VCaP (cell line): ENCODE data around the gene BTBD1.

Experiments used
- H3K27ac ChIP-seq: fragments of 450-650 bp; 2 replicates; pipeline ENCODE4 v1.5.1; 2017
- TF ChIP-seq, protein P1 (sequence below): fragments of 450-650 bp; conservative IDR thresholded peaks from 2 replicates; pipeline ENCODE4 v1.5.1; 2017; ENCODE audit warnings: mild to moderate bottlenecking, moderate library complexity

Gene BTBD1

DNA sequence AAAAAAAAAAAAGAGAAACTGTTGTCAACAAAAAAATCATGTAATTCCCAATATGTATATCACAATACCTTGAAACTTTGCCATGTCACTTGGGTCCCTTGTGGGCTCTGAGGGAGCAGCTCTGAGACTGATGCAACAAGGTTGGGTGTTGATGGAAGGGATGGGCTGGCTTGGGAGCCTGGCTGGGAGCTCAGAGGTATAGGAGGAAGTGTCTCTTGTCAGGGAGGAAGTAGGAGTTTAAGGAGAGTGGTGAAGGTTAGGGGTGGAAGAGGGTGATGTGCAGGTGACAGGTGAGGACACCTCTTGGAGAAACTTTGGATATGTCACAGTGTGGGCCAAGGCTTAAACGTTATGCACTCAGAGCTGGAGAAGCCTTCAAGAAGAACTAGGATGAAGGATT is 38.4 kb upstream of the BTBD1 start:
- no peak overlapping the region for H3K27ac ChIP-seq
- TF ChIP-seq, protein P1, sequence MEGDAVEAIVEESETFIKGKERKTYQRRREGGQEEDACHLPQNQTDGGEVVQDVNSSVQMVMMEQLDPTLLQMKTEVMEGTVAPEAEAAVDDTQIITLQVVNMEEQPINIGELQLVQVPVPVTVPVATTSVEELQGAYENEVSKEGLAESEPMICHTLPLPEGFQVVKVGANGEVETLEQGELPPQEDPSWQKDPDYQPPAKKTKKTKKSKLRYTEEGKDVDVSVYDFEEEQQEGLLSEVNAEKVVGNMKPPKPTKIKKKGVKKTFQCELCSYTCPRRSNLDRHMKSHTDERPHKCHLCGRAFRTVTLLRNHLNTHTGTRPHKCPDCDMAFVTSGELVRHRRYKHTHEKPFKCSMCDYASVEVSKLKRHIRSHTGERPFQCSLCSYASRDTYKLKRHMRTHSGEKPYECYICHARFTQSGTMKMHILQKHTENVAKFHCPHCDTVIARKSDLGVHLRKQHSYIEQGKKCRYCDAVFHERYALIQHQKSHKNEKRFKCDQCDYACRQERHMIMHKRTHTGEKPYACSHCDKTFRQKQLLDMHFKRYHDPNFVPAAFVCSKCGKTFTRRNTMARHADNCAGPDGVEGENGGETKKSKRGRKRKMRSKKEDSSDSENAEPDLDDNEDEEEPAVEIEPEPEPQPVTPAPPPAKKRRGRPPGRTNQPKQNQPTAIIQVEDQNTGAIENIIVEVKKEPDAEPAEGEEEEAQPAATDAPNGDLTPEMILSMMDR = no peak

DNA sequence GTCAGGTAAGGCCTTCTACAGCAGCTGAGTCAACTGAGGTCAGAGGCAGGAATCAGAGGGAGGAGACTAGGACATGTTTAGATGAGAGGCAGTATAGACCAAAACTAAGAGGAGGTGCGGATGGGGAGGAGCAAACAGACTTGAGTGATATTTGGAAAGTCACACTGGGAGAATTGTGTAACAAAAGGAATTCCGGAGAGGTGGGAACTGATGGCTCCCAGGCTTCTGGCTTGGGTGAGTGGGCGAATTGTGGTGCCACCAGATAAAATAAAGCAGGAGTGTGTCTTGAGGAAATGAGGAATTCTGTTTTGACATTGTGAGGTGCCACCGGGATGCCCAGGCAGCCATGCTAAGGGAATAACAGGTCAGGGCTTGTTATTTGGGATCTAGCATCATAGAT is 37.1 kb upstream of the BTBD1 start:
- TF ChIP-seq, protein P1 = no peak
- no peak overlapping the region for H3K27ac ChIP-seq

DNA sequence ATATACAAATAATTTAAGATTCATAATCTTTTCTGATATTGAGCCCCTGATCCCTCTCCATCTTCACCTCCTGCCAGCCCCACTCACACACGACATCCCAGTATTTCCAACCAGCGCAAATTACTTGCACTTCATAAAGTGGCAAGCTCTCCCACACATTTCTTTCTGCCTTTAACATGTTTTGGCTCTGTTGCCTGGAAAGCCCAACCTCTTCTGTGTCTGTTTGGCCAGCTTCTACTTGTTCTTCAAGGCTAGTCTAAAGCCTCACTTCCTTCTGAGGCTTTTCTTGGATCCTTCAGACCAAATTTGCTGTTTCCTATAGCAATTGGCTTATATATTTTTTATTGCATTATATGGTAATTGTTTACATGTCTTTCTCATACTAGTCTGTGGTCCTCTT is 35.3 kb upstream of the BTBD1 start:
- TF ChIP-seq, protein P1 = no peak
- H3K27ac ChIP-seq = no peak overlapping the region

DNA sequence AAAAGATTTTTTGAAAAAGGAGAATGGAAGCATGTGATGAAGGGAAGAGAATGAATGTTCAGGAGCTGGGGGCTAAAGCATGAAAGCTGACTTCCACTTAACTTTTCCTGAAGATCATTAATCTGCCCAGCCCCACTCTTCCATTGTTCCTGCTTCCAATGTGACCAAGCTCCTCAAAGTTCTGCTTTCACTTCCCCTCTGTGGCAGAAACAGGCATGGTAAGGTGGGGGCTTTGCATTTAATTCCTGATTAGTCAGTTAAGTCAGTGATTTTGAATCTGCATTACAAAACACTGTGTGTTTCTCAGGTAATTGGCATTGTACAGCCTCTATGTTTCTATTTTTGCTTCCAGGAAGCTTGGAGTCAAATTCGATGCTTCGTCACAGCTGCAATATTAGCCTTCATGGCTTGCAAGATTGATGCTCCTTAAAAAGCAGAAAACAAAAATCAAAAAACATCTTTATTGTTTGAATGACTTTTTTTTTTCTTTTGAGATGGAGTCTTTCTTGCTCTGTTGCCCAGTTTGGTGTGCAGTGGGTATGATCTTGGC is 33.1 kb upstream of the BTBD1 start:
- TF ChIP-seq, protein P1 = no peak
- no peak overlapping the region for H3K27ac ChIP-seq

DNA sequence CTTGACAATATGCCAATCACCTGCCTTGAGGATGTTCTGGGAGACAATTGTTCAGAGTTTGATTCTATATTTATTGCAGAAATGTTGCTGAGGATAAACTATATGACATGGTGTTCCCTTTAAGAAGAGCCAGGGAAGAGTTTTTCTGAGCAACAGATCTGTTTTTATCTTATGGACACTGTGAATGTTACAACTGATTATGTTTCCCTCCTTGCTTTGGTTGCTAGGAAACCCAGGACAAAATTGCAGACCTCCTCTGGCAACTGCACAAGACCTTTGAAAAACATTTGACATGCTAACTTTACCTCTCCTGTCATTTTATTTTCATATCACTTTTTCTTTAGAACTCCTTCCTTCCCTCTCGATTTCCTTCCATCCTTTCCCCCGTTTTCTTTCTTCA is 32.2 kb upstream of the BTBD1 start:
- TF ChIP-seq, protein P1 = no peak
- H3K27ac ChIP-seq = no peak overlapping the region

DNA sequence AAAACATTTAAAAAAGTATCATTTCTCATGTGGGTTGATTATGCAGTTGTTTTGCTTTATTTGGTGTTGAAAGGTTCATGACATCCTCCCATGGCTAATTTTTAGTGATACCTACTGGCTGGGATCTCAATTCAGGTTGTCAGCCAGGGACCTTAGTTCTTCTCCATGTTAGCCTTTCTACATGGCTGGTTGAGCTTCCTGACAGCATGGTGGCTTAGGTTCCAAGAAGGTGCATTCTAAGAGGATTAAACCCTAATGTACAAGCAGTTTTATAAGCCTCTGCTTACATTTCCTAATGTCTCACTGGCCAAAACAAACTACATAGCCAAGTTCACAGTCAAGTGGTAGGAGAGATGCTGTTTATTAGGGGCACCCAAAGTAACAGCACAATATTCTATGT is 31.0 kb upstream of the BTBD1 start:
- no peak overlapping the region for H3K27ac ChIP-seq
- TF ChIP-seq, protein P1 = no peak

DNA sequence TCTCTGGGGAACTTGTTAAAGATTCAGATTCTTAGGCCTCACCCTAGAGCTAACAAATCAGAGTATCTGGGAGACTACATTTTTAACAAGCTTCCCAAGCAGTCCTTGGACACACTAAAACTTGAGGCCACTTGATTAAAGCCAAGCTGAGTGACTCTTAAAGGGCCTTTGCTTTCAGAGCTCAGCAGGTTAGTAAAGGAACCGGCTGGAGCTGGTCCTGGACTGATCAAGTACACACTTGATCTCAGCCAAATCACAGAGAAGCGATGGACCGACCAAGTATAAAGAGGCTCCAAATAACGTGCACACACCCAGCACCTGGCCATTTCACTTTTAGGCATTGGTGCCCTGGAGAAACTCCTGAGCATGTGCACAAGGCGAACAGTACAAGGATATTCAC is 27.5 kb upstream of the BTBD1 start:
- H3K27ac ChIP-seq = no peak overlapping the region
- TF ChIP-seq, protein P1 = no peak
